Peyer's patch (tissue), 4 donors: ENCODE results near the gene ESF1.

Experiments used
- CTCF ChIP-seq, 6 experiments: fragments of 450-650 bp in 4 of 6; fragments of 200-600 bp in 2 of 6; sonication (generic) in 1 of 6; IDR thresholded peaks; one replicate each; pipeline ENCODE4 v1.5.1; 2017 to 2019; ENCODE audit warnings: antibody characterized with exemption in 6 of 6, mild to moderate bottlenecking in 3 of 6, moderate library complexity in 1 of 6
- POLR2A ChIP-seq, 2 donors: fragments of 450-650 bp; IDR thresholded peaks; one replicate each; pipeline ENCODE4 v1.5.1; 2017; ENCODE audit warnings: antibody characterized with exemption in 2 of 2, mild to moderate bottlenecking in 2 of 2, moderate library complexity in 2 of 2

- TF ChIP-seq POLR2A (IDR thresholded peaks at IDR 0.05) (no peak), CTCF (IDR thresholded peaks at IDR 0.05) (no peak)
Measured at GRCh38 chr20:13765868-13766416, 18.8 kb downstream of the ESF1 start.
